Measurements from ENCODE around the gene C17orf100.

- TF ChIP-seq ZNF24 (IDR thresholded peaks at IDR 0.05) (no peak), CTCF (IDR thresholded peaks at IDR 0.05 in 2 of 3, conservative IDR thresholded peaks at IDR 0.05 in 1 of 3; ENCODE audit: insufficient read depth in 2 of 3, low read depth in 1 of 3, low read length in 3 of 3) (no peak), POLR2B (IDR thresholded peaks at IDR 0.05; ENCODE audit: low read depth, partially characterized antibody) (no peak), MAX (CRISPR knock-in tag; IDR thresholded peaks at IDR 0.05) (no peak), TFAP4 (CRISPR knock-in tag; IDR thresholded peaks at IDR 0.05; ENCODE audit: borderline replicate concordance) (no peak), MYNN (IDR thresholded peaks at IDR 0.05) (no peak), MYNN (CRISPR knock-in tag; IDR thresholded peaks at IDR 0.05) (no peak), HDGF (IDR thresholded peaks at IDR 0.05) (no peak), NBN (IDR thresholded peaks at IDR 0.05; ENCODE audit: low read depth) (no peak)
These were observed 11.7 kb upstream of the C17orf100 start for GRCh38 chr17:6639586-6640535.

Data from K562 (cell line).